Endodermal cell (in vitro differentiated cells): ENCODE data around the gene CLN6. TPM values are rescaled to one million over a fixed set of nuclear protein-coding genes. Genes with fewer than 3 reads are reported as not detected.

Source experiments
- DNase-seq: peaks from one replicate; pipeline ENCODE4 v3.0.0-alpha.2; 2017
- H3K27ac ChIP-seq: 2 replicates; pipeline ENCODE4 v1.5.1; 2013; ENCODE audit warnings: mild to moderate bottlenecking, low read depth, low read length, moderate library complexity
- H3K27me3 ChIP-seq: 2 replicates; pipeline ENCODE4 v1.6.1; 2013; ENCODE audit warnings: mild to moderate bottlenecking, low read length, moderate library complexity; ENCODE audit not compliant: insufficient read depth, control insufficient read depth, poor library complexity, severe bottlenecking
- H3K36me3 ChIP-seq: 2 replicates; pipeline ENCODE4 v1.7.0; 2013; ENCODE audit warnings: mild to moderate bottlenecking, low read length, moderate library complexity; ENCODE audit not compliant: control insufficient read depth, insufficient read depth
- H3K4me1 ChIP-seq: one replicate; pipeline ENCODE4 v1.7.0; 2013; ENCODE audit warnings: low read length; ENCODE audit not compliant: control insufficient read depth, insufficient read depth
- H3K4me3 ChIP-seq: 2 replicates; pipeline ENCODE4 v1.5.1; 2013; ENCODE audit warnings: mild to moderate bottlenecking, low read length, moderate library complexity
- H3K9ac ChIP-seq: 2 replicates; pipeline ENCODE4 v1.6.1; 2013; ENCODE audit warnings: mild to moderate bottlenecking, low read length, moderate library complexity; ENCODE audit not compliant: poor library complexity, severe bottlenecking; ENCODE audit errors: extremely low read depth
- H3K9me3 ChIP-seq: 2 replicates; pipeline ENCODE4 v1.6.1; 2013; ENCODE audit warnings: mild to moderate bottlenecking, low read length, moderate library complexity; ENCODE audit not compliant: control insufficient read depth
- H3K27ac Mint-ChIP-seq: 2 replicates; pipeline ENCODE4 v1.8.0; 2020; ENCODE audit warnings: mixed read lengths
- H3K27me3 Mint-ChIP-seq: 2 replicates; pipeline ENCODE4 v1.8.0; 2021; ENCODE audit warnings: mild to moderate bottlenecking, mixed read lengths; ENCODE audit not compliant: insufficient read depth
- H3K36me3 Mint-ChIP-seq: 2 replicates; pipeline ENCODE4 v1.8.0; 2020; ENCODE audit warnings: low read depth, mixed read lengths
- H3K4me1 Mint-ChIP-seq: 2 replicates; pipeline ENCODE4 v1.8.0; 2020; ENCODE audit warnings: mixed read lengths
- H3K4me3 Mint-ChIP-seq: 2 replicates; pipeline ENCODE4 v1.8.0; 2020; ENCODE audit warnings: mild to moderate bottlenecking, moderate library complexity, mixed read lengths
- H3K9me3 Mint-ChIP-seq: 2 replicates; pipeline ENCODE4 v1.8.0; 2020; ENCODE audit warnings: mild to moderate bottlenecking, mixed read lengths
- CTCF ChIP-seq: fragments of 200-600 bp; sonication (generic); conservative IDR thresholded peaks from 2 replicates; pipeline ENCODE4 v1.5.0; 2021; ENCODE audit warnings: antibody characterized with exemption, mild to moderate bottlenecking
- WGBS, 2 experiments: methylation state at CpG; one replicate each; pipeline versions ENCODE4 v1.1.5 to v1.1.7; 2013; ENCODE audit warnings: missing lambda C conversion rate in 2 of 2, mixed read lengths in 1 of 2; ENCODE audit not compliant: insufficient coverage in 1 of 2, insufficient read length in 1 of 2; 5-methylcytosine and 5-hydroxymethylcytosine counted together
- total RNA-seq, 2 donors: library from RNA; stranded (reverse); fragmentation: NEBNext Ultra II Directional in 1 of 2; extraction: Animal tissue kit (Norgen Biotek cat#: 25700) in 1 of 2; gene quantifications; 2 replicates in 1 of 2; 3 replicates in 1 of 2; pipeline ENCODE4 v1.2.1, GENCODE V29; 2021

The CLN6 gene
- total RNA-seq, 2 donors from 2014 or later = 51.6 to 59.6 TPM

- no peaks in the 10 kb centered on the region for H3K4me1 ChIP-seq
- H3K36me3 ChIP-seq = peaks cover 38% of the 10 kb centered on the region
- H3K27ac Mint-ChIP-seq = no peak overlapping the region
- no peak for DNase-seq
- no peaks in the 10 kb centered on the region for H3K4me1 Mint-ChIP-seq
- TF ChIP-seq CTCF = no peak
- peaks cover 18% of the 10 kb centered on the region for H3K9me3 Mint-ChIP-seq
- H3K4me3 Mint-ChIP-seq = no peak overlapping the region
- H3K27ac ChIP-seq = no peak overlapping the region
- H3K27me3 ChIP-seq = no peaks in the 10 kb centered on the region
- peaks cover 13% of the 10 kb centered on the region for H3K9me3 ChIP-seq
- H3K27me3 Mint-ChIP-seq = no peaks in the 10 kb centered on the region
- H3K36me3 Mint-ChIP-seq = peaks cover 40% of the 10 kb centered on the region
- H3K9ac ChIP-seq = no peak overlapping the region
- H3K4me3 ChIP-seq = no peak overlapping the region
Observed at GRCh38 chr15:68163191-68163590, 66.3 kb downstream of the CLN6 start.

GRCh38 chr15:68158046-68158628 lies 71.4 kb downstream of the CLN6 start:
- no peaks in the 10 kb centered on the region for H3K4me1 Mint-ChIP-seq
- H3K9me3 Mint-ChIP-seq = peaks cover 18% of the 10 kb centered on the region
- H3K36me3 ChIP-seq = peaks cover 41% of the 10 kb centered on the region

GRCh38 chr15:68157074-68157473 lies 72.5 kb downstream of the CLN6 start:
- no peak for TF ChIP-seq CTCF
- Mint-ChIP-seq H3K4me3 (no peak overlapping the region), H3K9me3 (peaks cover 15% of the 10 kb centered on the region), H3K27ac (no peak overlapping the region), H3K4me1 (no peaks in the 10 kb centered on the region), H3K36me3 (peaks cover 29% of the 10 kb centered on the region), H3K27me3 (no peaks in the 10 kb centered on the region)
- Histone ChIP-seq H3K36me3 (peaks cover 41% of the 10 kb centered on the region), H3K4me3 (no peak overlapping the region), H3K27ac (no peak overlapping the region), H3K9ac (no peak overlapping the region), H3K9me3 (peaks cover 13% of the 10 kb centered on the region), H3K27me3 (no peaks in the 10 kb centered on the region), H3K4me1 (no peaks in the 10 kb centered on the region)
- no peak for DNase-seq
- 43 to 89% methylated on average over 1 of the region's 1 CpG for WGBS, 2 experiments

More at GRCh38 chr15:68158046-68158628, 71.4 kb downstream of the CLN6 start:
- no peak overlapping the region for H3K4me3 Mint-ChIP-seq
- DNase-seq = no peak
- peaks cover 33% of the 10 kb centered on the region for H3K36me3 Mint-ChIP-seq
- no peak for TF ChIP-seq CTCF
- no peaks in the 10 kb centered on the region for H3K27me3 Mint-ChIP-seq
- H3K4me3 ChIP-seq = no peak overlapping the region
- H3K27me3 ChIP-seq = no peaks in the 10 kb centered on the region
- no peaks in the 10 kb centered on the region for H3K4me1 ChIP-seq
- H3K27ac Mint-ChIP-seq = no peak overlapping the region
- H3K9me3 ChIP-seq = peaks cover 13% of the 10 kb centered on the region
- WGBS, 2 experiments = 87 to 90% methylated on average over 3 of the region's 3 CpGs
- H3K27ac ChIP-seq = no peak overlapping the region
- no peak overlapping the region for H3K9ac ChIP-seq

Other genes with a start within 250 kb of the CLN6 start
- gene PIAS1, start 175.4 kb downstream of the CLN6 start, total RNA-seq = 10 to 100 TPM; 38.0 to 40.1 TPM
- gene CALML4, start 24.4 kb downstream of the CLN6 start, total RNA-seq = 10 to 100 TPM in 1 of 2 donors, 1 to 10 TPM in 1; 9.7 to 17.4 TPM
- 10 to 100 TPM; 65.4 to 67.9 TPM for gene FEM1B, start 48.0 kb upstream of the CLN6 start, total RNA-seq
- gene ITGA11, start 202.4 kb upstream of the CLN6 start, total RNA-seq = 1 to 10 TPM in 1 of 2 donors, under 1 TPM in 1; 0.35 to 1.4 TPM